Activated CD8-positive, alpha-beta memory T cell treated with anti-CD3 and anti-CD28 coated beads for 36 hours (primary cell): ENCODE measurements around the gene SLC2A3. TPM values are rescaled to one million over a fixed set of nuclear protein-coding genes. Genes with fewer than 3 reads are reported as not detected.
"Not testable (repeated sequence)": the region's sequence is repeated elsewhere in the genome, so short reads cannot be mapped to it uniquely, and the experiment has no call there.

Experiments used
- CTCF ChIA-PET: fragments of 350-600 bp; sonication (Branson Sonifier 250); formaldehyde crosslinking; loops from one replicate; lab custom pipeline; 2021; ENCODE audit warnings: antibody characterized with exemption; lab: Charles Lee
- POLR2A ChIA-PET: fragments of 350-600 bp; sonication (Branson Sonifier 250); formaldehyde crosslinking; loops from one replicate; lab custom pipeline; 2021; ENCODE audit warnings: antibody characterized with exemption; lab: Charles Lee
- total RNA-seq, 2 experiments: library from RNA; stranded (reverse); gene quantifications; one replicate each; pipeline ENCODE4 v1.2.3, GENCODE V29; 2021

The SLC2A3 gene
- total RNA-seq, 2 experiments from 2014 or later, result 172 to 178 TPM

DNA sequence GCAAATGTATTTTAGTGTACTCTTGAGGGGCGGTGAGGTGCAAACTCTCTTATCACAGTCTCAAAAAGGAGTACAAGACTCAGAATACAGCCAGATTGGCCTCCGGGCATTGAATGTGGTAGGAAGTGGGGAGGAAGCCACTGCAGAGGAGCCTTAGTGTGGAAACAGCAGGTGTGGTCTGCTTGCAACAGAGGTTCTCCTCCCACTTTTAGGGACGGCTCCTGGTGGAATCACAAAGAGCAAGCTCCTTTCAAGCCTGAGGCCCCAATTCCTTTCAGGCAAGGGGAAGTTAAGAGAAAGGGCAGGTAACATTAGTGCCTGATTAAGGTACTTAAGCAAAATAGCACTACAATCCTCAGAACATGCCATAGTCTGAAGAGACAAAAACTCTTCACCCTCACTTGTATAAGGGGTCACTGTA is 23.7 kb upstream of the SLC2A3 start:
- CTCF ChIA-PET, result interaction anchor here (0.9 to 11.4 kb wide), 3 partner anchors 23 to 127 kb away, joined by 3 to 129 read pairs (median 17); partner anchors contain the start of gene SLC2A3
- POLR2A ChIA-PET, result interaction anchor here (0.6 to 5.5 kb wide), 6 partner anchors 11 to 122 kb away, joined by 3 to 239 read pairs (median 10); partner anchors contain the start of genes NECAP1 and SLC2A3

DNA sequence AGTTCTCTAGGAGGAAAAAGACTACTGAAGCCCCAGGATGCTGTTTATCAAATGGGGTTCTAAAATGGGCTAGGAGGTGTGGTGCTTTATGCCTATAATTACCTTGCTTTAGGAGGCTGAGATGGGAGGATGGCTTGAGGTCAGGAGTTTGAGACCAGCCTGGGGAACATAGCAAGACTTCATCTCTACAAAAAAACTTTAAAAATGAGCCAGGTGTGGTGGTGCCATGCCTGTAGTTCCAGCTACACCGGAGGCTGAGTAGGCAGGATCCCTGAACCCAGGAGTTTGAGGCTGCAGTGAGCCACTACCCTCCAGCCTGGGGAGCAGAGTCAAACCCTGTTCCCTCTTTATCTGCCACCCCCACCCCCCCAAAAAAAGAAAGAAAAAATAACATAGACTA is 23.3 kb upstream of the SLC2A3 start:
- ChIA-PET POLR2A (interaction anchor here (0.6 to 5.5 kb wide), 7 partner anchors 12 to 123 kb away, joined by 3 to 239 read pairs (median 10); partner anchors contain the start of genes NECAP1 and SLC2A3), CTCF (interaction anchor here (0.9 to 11.4 kb wide), 3 partner anchors 23 to 128 kb away, joined by 3 to 129 read pairs (median 17); partner anchors contain the start of gene SLC2A3)

DNA sequence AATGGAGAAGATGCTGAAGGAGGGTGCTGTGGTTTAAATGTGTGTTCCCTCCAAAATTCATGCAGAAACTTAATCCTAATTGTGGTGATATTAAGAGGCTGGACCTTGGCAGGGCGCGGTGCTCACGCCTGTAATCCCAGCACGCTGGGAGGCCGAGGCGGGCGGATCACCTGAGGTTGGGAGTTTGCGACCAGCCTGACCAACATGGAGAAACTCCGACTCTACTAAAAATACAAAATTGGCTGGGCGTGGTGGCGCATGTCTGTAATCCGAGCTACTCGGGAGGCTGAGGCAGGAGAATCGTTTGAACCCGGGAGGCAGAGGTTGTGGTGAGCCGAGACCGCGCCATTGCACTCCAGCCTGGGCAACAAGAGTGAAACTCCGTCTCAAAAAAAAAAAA is 18.9 kb upstream of the SLC2A3 start:
- POLR2A ChIA-PET, result not testable (repeated sequence)
- CTCF ChIA-PET, result interaction anchor here (0.7 kb wide), 2 partner anchors 116 to 924 kb away, joined by 3 to 4 read pairs; no protein-coding TSS in a partner anchor

DNA sequence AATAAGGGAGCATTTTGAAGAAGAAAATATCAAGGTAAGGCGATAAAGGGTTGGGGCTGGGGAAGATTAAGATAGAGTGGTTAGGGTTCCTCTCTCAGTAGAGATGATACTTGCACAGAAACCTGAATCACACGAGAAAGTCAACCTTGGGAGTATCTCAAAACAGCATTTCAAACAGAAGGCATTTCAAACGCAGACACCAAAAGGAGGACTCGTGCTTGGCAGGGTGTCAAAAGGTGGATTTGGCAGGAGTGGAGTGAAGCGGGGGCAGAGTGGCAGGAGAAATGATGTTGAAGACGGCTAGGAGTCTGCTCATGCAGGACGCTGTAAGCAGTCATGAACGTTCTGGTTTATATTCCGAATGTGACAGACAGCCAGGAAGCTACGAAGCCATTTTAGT is 18.4 kb upstream of the SLC2A3 start:
- POLR2A ChIA-PET, result not testable (repeated sequence)
- CTCF ChIA-PET, result interaction anchor here (0.7 kb wide), 2 partner anchors 116 to 924 kb away, joined by 3 to 4 read pairs; no protein-coding TSS in a partner anchor

GRCh38 chr12:7953912-7954311 is 17.9 kb upstream of the SLC2A3 start:
- POLR2A ChIA-PET, CTCF ChIA-PET: not testable (repeated sequence)

- ChIA-PET POLR2A (no interaction called here), CTCF (no interaction called here)
Measured at GRCh38 chr12:7951671-7952070, 15.7 kb upstream of the SLC2A3 start.

DNA sequence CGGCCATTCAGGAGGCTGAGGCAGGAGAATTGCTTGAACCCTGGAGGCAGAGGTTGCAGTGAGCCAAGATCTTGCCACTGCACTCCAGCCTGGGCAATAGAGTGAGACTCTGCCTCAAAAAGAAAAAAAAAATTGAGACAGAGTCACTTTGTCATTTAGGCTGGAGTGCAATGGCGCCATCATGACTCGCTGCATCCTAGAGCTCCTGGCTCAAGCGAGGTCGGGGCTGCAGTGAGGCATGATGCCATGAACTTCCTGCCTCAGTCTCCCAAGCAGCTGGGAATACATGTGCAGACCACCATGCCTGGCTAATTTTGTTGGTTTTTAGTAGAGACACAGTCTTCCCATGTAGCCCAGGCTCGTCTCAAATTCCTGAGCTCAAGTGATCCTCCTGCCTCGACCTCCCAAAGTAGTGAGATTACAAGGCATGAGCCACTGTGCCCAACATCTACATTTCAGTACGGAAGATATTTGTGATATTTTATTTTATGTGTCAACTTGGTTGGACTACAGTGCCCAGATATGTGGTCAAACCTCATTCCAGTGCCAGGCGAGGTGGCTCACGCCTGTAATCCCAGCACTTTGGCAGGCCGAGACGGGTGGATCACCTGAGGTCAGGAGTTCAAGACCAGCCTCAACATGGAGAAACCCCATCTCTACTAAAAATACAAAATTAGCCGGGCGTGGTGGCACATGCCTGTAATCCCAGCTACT is 14.4 kb upstream of the SLC2A3 start:
- POLR2A ChIA-PET, CTCF ChIA-PET: not testable (repeated sequence)

DNA sequence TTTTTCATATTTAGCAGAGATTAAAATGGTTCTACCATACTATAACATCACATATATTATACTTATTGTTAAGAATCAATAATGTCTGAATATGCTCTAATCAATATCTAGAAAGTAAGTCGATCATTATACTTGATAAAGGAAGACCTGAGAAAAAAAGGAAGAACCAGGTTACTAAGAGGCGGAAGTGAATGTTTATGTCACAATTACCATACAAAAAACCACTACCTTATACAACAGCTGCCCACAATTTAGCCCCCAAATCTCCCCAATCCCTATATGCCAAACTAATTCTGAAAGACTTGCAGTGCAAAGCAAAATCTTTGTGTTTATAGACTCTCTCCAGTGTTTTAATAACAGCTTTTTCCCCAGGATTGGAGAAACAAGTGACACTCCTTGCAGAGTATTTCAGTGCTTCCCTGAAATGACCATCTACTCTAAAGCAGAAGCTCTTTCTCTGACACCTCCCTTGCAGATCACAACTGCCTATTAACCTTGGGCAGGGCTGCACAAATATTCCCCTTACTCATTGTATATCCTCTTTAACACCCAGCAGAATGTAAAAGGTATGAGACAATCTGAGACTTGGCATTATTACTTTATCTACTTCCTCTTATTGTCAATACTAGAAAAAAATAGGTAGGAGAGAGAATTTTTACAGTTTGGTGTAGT is 12.7 kb upstream of the SLC2A3 start:
- ChIA-PET CTCF (interaction anchor here (1.1 to 1.3 kb wide), 2 partner anchors 13 to 16 kb away, joined by 4 to 5 read pairs; partner anchors contain the start of gene SLC2A3), POLR2A (interaction anchor here (1.0 kb wide), 2 partner anchors 11 to 22 kb away, joined by 3 to 6 read pairs; no protein-coding TSS in a partner anchor)

- ChIA-PET CTCF (no interaction called here), POLR2A (interaction anchor here (0.8 kb wide), 1 partner anchor 11 kb away, joined by 4 read pairs; the partner anchor contains the start of gene SLC2A3)
Measured at GRCh38 chr12:7947011-7947410, 11.0 kb upstream of the SLC2A3 start.

- POLR2A ChIA-PET, result interaction anchor here (1.3 kb wide), 1 partner anchor 16 kb away, joined by 5 read pairs; no protein-coding TSS in a partner anchor
- CTCF ChIA-PET, result interaction anchor here (1.4 kb wide), 1 partner anchor 16 kb away, joined by 5 read pairs; no protein-coding TSS in a partner anchor
Measured at GRCh38 chr12:7944760-7945159, 8.8 kb upstream of the SLC2A3 start.

DNA sequence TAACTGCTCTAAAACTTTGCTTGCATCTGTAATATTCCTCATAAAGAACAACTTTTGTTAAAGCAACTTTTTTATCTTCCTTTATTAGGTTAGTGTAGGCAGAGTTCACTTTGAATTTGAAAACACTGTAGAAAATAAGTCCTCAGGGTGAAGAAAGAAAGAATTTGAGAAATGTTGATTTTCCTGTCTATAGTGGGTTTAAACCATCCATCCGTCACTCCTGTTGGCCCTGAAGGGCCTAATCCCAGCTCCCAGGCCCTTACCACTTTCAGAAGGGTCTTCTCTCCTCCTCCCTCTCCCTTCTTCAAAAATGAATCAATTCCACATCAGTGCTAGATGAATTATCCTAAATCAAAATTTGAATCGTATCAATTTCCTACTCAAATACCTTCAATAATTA is 4.9 kb upstream of the SLC2A3 start:
- CTCF ChIA-PET, result interaction anchor here (9.3 kb wide), 1 partner anchor 22 kb away, joined by 129 read pairs; no protein-coding TSS in a partner anchor
- POLR2A ChIA-PET, result no interaction called here

DNA sequence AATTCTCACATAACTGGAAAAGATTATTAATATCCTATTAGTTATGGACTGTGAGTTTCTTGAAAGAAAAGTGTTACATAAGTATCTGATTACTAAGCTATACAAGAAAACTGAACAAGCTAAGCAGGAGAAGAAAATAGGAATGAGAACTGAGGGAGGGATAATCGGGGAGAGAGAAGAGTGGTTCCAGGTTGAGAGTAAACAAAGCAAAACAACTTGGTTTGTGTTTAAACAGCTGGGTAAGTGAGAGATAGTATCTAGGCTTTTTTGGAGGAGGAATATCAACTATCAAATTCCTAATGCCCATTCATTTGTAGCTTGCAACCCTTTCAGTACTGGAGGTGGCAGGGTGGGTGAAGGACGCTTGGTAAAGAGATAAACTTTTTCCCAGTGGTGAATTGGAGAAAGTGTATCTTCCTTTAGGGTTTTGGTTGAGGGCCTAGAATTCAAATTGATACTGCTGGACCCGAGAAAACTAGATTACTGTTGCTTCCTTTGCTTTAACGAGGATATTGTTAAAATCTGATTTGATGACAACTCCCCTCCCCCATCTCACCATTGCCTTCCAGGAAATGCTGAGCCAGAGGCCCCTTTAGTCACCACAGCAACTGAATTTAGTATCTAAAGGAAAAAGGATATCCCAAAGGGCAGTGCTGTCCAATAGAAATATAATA is 2.0 kb upstream of the SLC2A3 start:
- POLR2A ChIA-PET, result interaction anchor here (1.4 to 6.5 kb wide), 3 partner anchors 11 to 33 kb away, joined by 3 to 239 read pairs (median 5); no protein-coding TSS in a partner anchor
- CTCF ChIA-PET, result interaction anchor here (1.0 to 9.3 kb wide), 3 partner anchors 25 to 56 kb away, joined by 3 to 129 read pairs (median 6); no protein-coding TSS in a partner anchor

DNA sequence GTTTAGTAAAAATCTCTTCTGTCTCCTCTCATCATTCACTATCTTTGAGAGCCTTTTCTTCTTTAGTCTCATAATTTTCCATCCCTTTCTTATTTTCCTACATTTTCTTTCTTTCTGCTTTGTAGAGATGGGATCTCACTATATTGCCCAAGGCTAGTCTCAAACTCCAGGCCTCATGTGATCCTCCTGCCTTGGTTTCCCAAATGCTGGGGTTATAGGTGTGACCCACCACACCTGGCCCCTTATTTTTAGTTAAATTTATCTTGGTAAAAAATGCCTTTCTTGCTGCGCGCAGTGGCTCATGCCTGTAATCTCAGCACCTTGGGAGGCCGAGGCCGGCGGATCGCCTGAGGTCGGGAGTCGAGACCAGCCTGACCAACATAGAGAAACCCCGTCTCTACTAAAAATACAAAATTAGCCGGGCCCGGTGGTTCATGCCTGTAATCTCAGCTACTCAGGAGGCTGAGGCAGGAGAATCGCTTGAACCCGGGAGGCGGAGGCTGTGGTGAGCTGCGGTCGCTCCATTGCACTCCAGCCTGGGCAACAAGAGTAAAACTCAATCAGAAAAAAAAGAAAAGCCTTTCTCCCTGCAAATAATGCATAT is 996 bp downstream of the SLC2A3 start:
- ChIA-PET CTCF (interaction anchor here (0.6 to 9.3 kb wide), 6 partner anchors 14 to 89 kb away, joined by 3 to 129 read pairs (median 16); no protein-coding TSS in a partner anchor), POLR2A (interaction anchor here (0.6 to 6.5 kb wide), 6 partner anchors 7 to 153 kb away, joined by 3 to 239 read pairs (median 7); no protein-coding TSS in a partner anchor)

DNA sequence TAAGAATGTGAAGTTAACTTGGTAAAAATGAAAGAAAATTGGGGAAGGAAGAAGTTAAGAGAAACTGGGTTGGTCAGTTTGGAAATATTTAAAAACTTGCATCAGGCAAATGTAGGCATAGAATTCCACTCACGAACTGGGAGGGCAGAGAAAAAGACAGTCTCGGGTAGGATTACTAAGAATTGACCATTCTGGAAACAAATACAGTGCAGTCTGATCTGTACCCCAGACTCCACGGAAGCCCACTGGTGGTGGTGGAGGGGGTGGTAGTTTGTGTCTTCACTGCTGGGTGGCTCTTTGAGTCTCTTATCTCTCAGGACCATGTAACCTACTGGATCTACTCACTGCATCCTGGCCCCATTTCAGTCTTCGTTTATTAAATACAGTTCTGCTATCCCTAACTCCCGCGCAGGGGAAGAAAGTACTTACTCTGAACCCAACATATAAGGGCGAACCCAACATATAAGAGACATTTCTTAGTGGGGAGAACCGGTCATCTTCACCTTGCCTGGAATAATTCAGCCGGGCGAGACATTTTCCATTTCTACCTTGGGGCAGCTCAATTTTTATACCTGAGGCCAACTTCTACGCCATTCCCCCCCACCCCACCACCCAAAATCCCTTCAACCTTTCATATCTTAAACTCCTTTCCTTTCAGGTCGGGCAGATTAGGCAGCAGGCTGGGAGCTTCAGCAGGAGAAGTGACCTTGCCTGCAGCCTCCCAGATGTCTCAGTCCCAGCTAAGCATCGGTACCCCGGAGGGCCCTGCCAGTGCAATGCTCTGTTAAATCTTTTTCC is 1.7 kb downstream of the SLC2A3 start:
- POLR2A ChIA-PET, result interaction anchor here (0.6 to 6.5 kb wide), 7 partner anchors 8 to 154 kb away, joined by 3 to 239 read pairs (median 12); no protein-coding TSS in a partner anchor
- CTCF ChIA-PET, result interaction anchor here (0.9 to 9.3 kb wide), 8 partner anchors 11 to 81 kb away, joined by 3 to 129 read pairs (median 10); no protein-coding TSS in a partner anchor

DNA sequence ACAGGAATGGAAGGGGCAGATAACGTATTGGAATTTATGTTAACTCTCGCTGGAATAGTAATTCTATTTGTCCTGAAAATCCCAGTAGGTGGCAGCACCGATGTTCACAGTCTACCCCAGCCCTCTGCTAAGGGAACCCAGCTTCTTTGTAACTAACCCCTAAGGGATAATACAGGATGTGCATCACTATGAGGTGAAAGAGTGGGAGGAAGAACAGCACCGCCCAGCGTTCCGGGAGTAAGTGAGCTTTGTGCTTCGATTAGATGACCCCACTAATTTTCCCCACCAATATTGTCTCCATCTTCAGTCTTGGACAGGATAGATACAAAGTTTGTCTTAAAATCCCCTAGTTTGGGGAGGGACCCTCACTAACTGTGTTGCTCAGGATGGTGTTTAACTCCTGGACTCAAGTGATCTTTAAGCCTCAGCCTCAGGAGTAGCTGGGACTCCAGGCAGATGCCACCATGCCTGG is 2.7 kb downstream of the SLC2A3 start:
- ChIA-PET CTCF (interaction anchor here (0.6 to 9.3 kb wide), 16 partner anchors 9 to 145 kb away, joined by 3 to 129 read pairs (median 4); no protein-coding TSS in a partner anchor), POLR2A (interaction anchor here (0.5 to 6.5 kb wide), 10 partner anchors 15 to 99 kb away, joined by 3 to 239 read pairs (median 6); partner anchors contain the start of gene FOXJ2)

GRCh38 chr12:7932599-7933240 is 3.3 kb downstream of the SLC2A3 start:
- CTCF ChIA-PET, result interaction anchor here (0.7 to 9.3 kb wide), 13 partner anchors 9 to 145 kb away, joined by 3 to 129 read pairs (median 5); no protein-coding TSS in a partner anchor
- POLR2A ChIA-PET, result interaction anchor here (0.5 to 6.5 kb wide), 11 partner anchors 15 to 99 kb away, joined by 3 to 239 read pairs (median 5); partner anchors contain the start of gene FOXJ2
